GM18873 (cell line): Measurements from ENCODE around the gene SLC26A8.
"Not testable (repeated sequence)": the region's sequence is repeated elsewhere in the genome, so short reads cannot be mapped to it uniquely, and the experiment has no call there.

Source experiments
- ATAC-seq: cut with Tn5 transposase; IDR thresholded peaks from one replicate; pipeline ENCODE4 v1.9.1; 2021; ENCODE audit warnings: mild to moderate bottlenecking, moderate library complexity, moderate number of reproducible peaks; ENCODE audit not compliant: unreplicated experiment, low FRiP score

SLC26A8 gene

GRCh38 chr6:35919827-35920751 is 104.4 kb downstream of the SLC26A8 start:
- peak; percentile 7 for ATAC-seq

GRCh38 chr6:35919085-35919826 is 105.2 kb downstream of the SLC26A8 start:
- no peak for ATAC-seq

GRCh38 chr6:35916893-35917292 is 107.5 kb downstream of the SLC26A8 start:
- ATAC-seq, result not testable (repeated sequence)

GRCh38 chr6:35916056-35916455 is 108.4 kb downstream of the SLC26A8 start:
- no peak for ATAC-seq

- no peak for ATAC-seq
These were observed 109.9 kb downstream of the SLC26A8 start for GRCh38 chr6:35914536-35914935.

- ATAC-seq, result no peak
These were observed 112.4 kb downstream of the SLC26A8 start for GRCh38 chr6:35911871-35912653.

GRCh38 chr6:35909571-35909970 is 114.9 kb downstream of the SLC26A8 start:
- ATAC-seq, result not testable (repeated sequence)

GRCh38 chr6:35908753-35909401 is 115.6 kb downstream of the SLC26A8 start:
- not testable (repeated sequence) for ATAC-seq

- no peak for ATAC-seq
These were observed 116.7 kb downstream of the SLC26A8 start for GRCh38 chr6:35907750-35908149.

- ATAC-seq, result no peak
These were observed 118.0 kb downstream of the SLC26A8 start for GRCh38 chr6:35906499-35906846.

- no peak for ATAC-seq
These were observed 118.5 kb downstream of the SLC26A8 start for GRCh38 chr6:35905841-35906498.

GRCh38 chr6:35905141-35905785 is 119.2 kb downstream of the SLC26A8 start:
- no peak for ATAC-seq

GRCh38 chr6:35903679-35904078 is 120.8 kb downstream of the SLC26A8 start:
- ATAC-seq, result no peak

- ATAC-seq, result no peak
These were observed 124.0 kb downstream of the SLC26A8 start for GRCh38 chr6:35900448-35900847.

GRCh38 chr6:35898003-35898402 is 126.4 kb downstream of the SLC26A8 start:
- ATAC-seq, result no peak

- ATAC-seq, result no peak
These were observed 127.0 kb downstream of the SLC26A8 start for GRCh38 chr6:35897486-35897885.

- no peak for ATAC-seq
These were observed 127.4 kb downstream of the SLC26A8 start for GRCh38 chr6:35897036-35897435.

GRCh38 chr6:35896228-35896627 is 128.2 kb downstream of the SLC26A8 start:
- ATAC-seq, result no peak

GRCh38 chr6:35895560-35895959 is 128.9 kb downstream of the SLC26A8 start:
- ATAC-seq, result no peak
